Activated CD4-positive, alpha-beta T cell treated with anti-CD3 and anti-CD28 coated beads for 4 hours (primary cell): ENCODE measurements around the gene ZBTB16.

ENCODE experiments used
- DNase-seq, 2 donors: peaks; one replicate each; pipeline ENCODE4 v3.0.0-alpha.2; 2020

The ZBTB16 gene

GRCh38 chr11:114059278-114059983, at the start of gene ZBTB16:
Gene ZBTB16 (plus strand): TSS chr11:114059711. CDS start chr11:114063301, 3,590 bp downstream.
- peak; percentile 52 to 57 for DNase-seq

DNA sequence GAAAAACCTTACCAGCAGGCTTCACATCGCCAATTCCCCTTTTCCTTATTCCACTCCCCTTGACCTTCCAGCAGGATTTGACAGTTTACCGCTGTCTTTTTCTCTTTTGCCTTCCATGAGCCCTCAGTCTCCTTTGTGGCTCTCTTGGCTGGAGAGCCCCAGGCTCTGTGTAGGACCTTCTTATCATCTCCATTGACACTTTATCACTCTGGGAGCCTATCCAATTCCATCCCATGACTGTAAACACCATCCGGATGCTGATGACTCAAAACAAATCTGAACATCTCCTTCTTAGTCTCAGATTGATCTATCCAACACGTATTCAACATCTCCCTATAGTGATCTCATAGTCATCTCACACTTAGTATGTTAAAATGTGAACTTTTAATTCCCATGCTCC, 48.6 kb upstream of the ZBTB16 start:
- no peak for DNase-seq

GRCh38 chr11:114011443-114011842, 48.1 kb upstream of the ZBTB16 start:
- no peak for DNase-seq

- no peak for DNase-seq
Measured at GRCh38 chr11:114015117-114015516, 44.4 kb upstream of the ZBTB16 start.

DNA sequence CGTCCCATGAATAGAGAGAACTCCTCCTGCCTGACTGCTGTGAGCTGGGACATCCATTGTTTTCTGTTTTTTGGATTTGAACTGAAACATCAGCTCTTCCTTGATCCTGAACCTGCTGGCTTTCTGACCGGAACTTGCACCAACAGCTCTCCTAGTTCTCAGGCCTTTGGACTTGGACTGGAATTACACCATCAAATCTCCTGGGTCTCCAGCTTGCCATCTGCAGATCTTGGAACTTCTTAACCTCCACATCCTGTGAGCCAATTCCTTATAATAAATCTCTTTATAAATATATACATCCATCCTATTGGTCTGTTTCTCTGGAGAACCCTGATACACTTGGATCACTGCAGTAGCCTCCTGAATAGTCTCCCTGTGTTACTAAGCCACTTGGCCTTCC, 42.5 kb upstream of the ZBTB16 start:
- no peak for DNase-seq

GRCh38 chr11:114017723-114018122, 41.8 kb upstream of the ZBTB16 start:
- no peak for DNase-seq

- no peak for DNase-seq
Measured at GRCh38 chr11:114019046-114019445, 40.5 kb upstream of the ZBTB16 start.

GRCh38 chr11:114019574-114019973, 39.9 kb upstream of the ZBTB16 start:
- no peak for DNase-seq

- DNase-seq: no peak
Measured at GRCh38 chr11:114025329-114025907, 34.1 kb upstream of the ZBTB16 start.

GRCh38 chr11:114026355-114026754, 33.2 kb upstream of the ZBTB16 start:
- DNase-seq: no peak

GRCh38 chr11:114027391-114027790, 32.1 kb upstream of the ZBTB16 start:
- no peak for DNase-seq

DNA sequence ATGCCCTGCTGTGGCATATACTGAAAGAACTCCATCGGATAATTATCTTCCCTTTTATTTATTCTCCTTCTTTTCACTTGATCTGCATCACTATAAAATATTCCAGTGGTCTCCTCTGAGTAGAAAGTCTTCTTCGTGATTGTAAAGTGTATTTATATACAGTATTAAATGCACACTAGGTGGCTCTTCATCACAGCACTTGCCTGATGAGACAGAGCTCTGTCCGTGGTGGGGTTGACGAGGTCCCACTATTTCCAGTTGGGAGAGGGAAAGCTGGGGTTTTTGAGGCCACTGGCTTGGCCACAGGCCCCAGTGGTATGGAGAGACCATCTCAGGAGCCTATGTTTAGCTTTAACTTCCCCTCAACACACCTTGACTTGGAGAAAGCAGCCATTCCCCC, 31.6 kb upstream of the ZBTB16 start:
- DNase-seq: no peak

GRCh38 chr11:114031246-114031966, 28.1 kb upstream of the ZBTB16 start:
- DNase-seq: no peak

DNA sequence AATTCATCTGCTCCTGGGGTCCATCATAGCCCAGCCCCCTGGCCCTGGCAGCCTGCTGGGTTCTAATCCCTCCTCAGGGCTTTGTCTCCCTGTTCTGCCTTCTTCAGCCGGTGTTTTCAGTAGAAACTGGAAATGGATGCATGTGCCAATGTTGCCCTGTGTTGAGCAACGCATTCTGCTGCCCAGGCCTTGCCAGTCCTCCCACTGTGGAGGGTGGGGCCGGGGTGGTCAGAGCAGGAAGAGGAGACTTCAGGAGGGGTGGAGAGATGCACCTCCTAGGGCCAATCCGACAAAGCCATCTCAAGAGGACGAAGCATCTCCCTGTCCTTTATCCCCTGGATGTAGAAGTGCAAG, 27.6 kb upstream of the ZBTB16 start:
- DNase-seq: no peak

- DNase-seq: no peak
Measured at GRCh38 chr11:114033066-114033465, 26.4 kb upstream of the ZBTB16 start.

- no peak for DNase-seq
Measured at GRCh38 chr11:114033572-114033971, 25.9 kb upstream of the ZBTB16 start.

DNA sequence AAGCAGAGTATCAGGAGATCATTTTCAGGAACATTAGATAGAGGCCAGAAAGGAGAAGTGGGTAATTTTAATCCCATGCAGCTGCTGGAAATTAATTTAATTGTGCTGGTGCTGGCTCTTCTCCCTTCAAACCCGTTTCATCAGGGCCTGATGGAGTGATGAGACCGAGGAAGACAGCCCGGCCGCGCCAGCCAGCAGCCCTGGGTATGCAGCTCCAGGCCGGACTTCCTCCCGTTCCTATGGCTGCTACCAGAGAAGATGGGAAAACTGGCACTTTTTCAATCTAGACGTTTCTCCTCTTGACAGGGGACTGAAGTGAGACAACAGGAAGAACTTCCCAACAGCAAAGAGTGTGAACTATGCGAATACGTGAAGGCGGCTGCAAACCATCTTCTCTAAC, 24.6 kb upstream of the ZBTB16 start:
- no peak for DNase-seq

- DNase-seq: peak; percentile 47 to 50
Measured at GRCh38 chr11:114036147-114036811, 23.2 kb upstream of the ZBTB16 start.

- no peak for DNase-seq
Measured at GRCh38 chr11:114036958-114037357, 22.6 kb upstream of the ZBTB16 start.

DNA sequence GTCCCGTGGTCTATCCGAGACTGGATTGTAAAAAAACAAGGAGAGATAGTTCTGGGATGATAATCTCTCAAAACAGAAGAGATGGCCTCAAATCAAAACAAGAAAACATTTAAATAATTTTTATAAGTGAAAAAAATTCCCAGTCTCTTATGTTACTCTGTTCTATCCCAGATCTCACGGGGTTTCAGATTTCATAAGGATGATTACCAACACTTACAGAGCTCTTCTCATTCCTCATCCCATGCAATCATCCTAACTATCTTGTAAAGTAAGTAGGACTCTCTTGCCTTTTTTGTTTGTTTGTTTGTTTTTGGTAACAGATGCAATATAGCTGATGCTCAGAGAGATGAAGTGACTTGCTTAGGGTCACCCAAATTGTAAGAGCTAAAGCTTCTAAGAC, 20.0 kb upstream of the ZBTB16 start:
- no peak for DNase-seq

GRCh38 chr11:114040706-114041211, 18.8 kb upstream of the ZBTB16 start:
- DNase-seq: no peak

GRCh38 chr11:114042234-114042633, 17.3 kb upstream of the ZBTB16 start:
- no peak for DNase-seq

GRCh38 chr11:114044042-114044871, 15.3 kb upstream of the ZBTB16 start:
- DNase-seq: no peak
